ENCODE results near the gene SEMA4D. TPM values are rescaled to one million over a fixed set of nuclear protein-coding genes. Genes with fewer than 3 reads are reported as not detected.

SEMA4D gene
- polyA plus RNA-seq, 1 donor from 2014 or later = 34.0 TPM

GRCh38 chr9:89444925-89445765, 52.8 kb downstream of the SEMA4D start:
- no peaks in the 10 kb centered on the region for H4K20me1 ChIP-seq (ENCODE audit: insufficient read depth)
- peak overlapping the region; percentile 10 for H3K4me3 ChIP-seq (ENCODE audit: low read length)
- no peaks in the 10 kb centered on the region for H3F3A ChIP-seq (ENCODE audit: insufficient read depth, low read length, poor library complexity, severe bottlenecking)
- H3K9ac ChIP-seq (ENCODE audit: low read length) = peak overlapping the region; percentile 57
- no peaks in the 10 kb centered on the region for H3K9me2 ChIP-seq (ENCODE audit: insufficient read depth, low read length)
- no peaks in the 10 kb centered on the region for H3K9me3 ChIP-seq (ENCODE audit: low read length)
- H3K79me2 ChIP-seq (replicated peaks; ENCODE audit: insufficient read depth, low read length) = peaks cover 26% of the 10 kb centered on the region
- H3K27me3 ChIP-seq (ENCODE audit: insufficient read depth, low read depth, low read length) = no peaks in the 10 kb centered on the region
- H3K4me2 ChIP-seq (ENCODE audit: low read length) = no peak overlapping the region
- peak overlapping the region; percentile 84 for H3K27ac ChIP-seq (ENCODE audit: low read length)
- no peaks in the 10 kb centered on the region for H3K36me3 ChIP-seq (ENCODE audit: insufficient read depth, low read length)
- TF ChIP-seq POLR2AphosphoS5 (IDR thresholded peaks at IDR 0.05) = no peak
- TF ChIP-seq EP300 (conservative IDR thresholded peaks at IDR 0.05; ENCODE audit: poor library complexity, severe bottlenecking) = no peak
- no peak for TF ChIP-seq RAD21 (conservative IDR thresholded peaks at IDR 0.05)
- no peak for TF ChIP-seq EZH2 (IDR thresholded peaks at IDR 0.05; ENCODE audit: borderline replicate concordance, insufficient read depth, low read length, poor library complexity, severe bottlenecking)
- TF ChIP-seq MXI1 (conservative IDR thresholded peaks at IDR 0.05; ENCODE audit: poor library complexity, severe bottlenecking) = no peak
- TF ChIP-seq CTCF (IDR thresholded peaks at IDR 0.05; ENCODE audit: poor library complexity, severe bottlenecking) = no peak
- TF ChIP-seq TAF1 (IDR thresholded peaks at IDR 0.05; ENCODE audit: low read depth) = no peak
- TF ChIP-seq REST (IDR thresholded peaks at IDR 0.05; ENCODE audit: borderline replicate concordance) = no peak
- no peak for TF ChIP-seq SMC3 (conservative IDR thresholded peaks at IDR 0.05; ENCODE audit: poor library complexity)
- no peak overlapping the region for H2AFZ ChIP-seq (ENCODE audit: low read depth, low read length)

DNA sequence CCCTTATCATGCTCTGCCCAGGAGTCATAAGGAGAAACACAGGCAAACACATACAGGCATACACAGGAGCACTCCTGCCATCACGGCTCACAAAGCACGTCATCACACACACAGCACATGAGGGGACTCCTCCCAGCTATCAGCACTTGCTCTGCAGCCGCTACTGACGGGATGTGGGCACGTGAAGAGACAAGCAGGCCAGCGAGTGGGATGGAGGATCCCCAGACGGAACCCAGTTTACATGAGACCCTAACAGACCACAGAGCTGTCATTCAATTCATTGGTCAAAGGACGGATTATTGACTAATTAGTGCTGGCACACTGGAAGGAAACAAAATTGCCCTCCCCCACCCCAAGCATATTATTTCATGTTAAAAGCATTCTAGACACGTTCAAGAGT, 53.6 kb downstream of the SEMA4D start:
- TF ChIP-seq CTCF (IDR thresholded peaks at IDR 0.05; ENCODE audit: poor library complexity, severe bottlenecking) = no peak
- no peak for TF ChIP-seq TAF1 (IDR thresholded peaks at IDR 0.05; ENCODE audit: low read depth)
- peak; percentile 17 for TF ChIP-seq RAD21 (conservative IDR thresholded peaks at IDR 0.05)
- no peak for TF ChIP-seq REST (IDR thresholded peaks at IDR 0.05; ENCODE audit: borderline replicate concordance)
- peak; percentile 63 for TF ChIP-seq POLR2AphosphoS5 (IDR thresholded peaks at IDR 0.05)
- TF ChIP-seq EP300 (conservative IDR thresholded peaks at IDR 0.05; ENCODE audit: poor library complexity, severe bottlenecking) = peak; percentile 17
- TF ChIP-seq EZH2 (IDR thresholded peaks at IDR 0.05; ENCODE audit: borderline replicate concordance, insufficient read depth, low read length, poor library complexity, severe bottlenecking) = no peak
- TF ChIP-seq SMC3 (conservative IDR thresholded peaks at IDR 0.05; ENCODE audit: poor library complexity) = peak; percentile 22
- TF ChIP-seq MXI1 (conservative IDR thresholded peaks at IDR 0.05; ENCODE audit: poor library complexity, severe bottlenecking) = peak; percentile 40
- Histone ChIP-seq H3K4me2 (ENCODE audit: low read length) (no peak overlapping the region), H3K9me2 (ENCODE audit: insufficient read depth, low read length) (no peaks in the 10 kb centered on the region), H3K36me3 (ENCODE audit: insufficient read depth, low read length) (no peaks in the 10 kb centered on the region), H2AFZ (ENCODE audit: low read depth, low read length) (no peak overlapping the region), H3K27me3 (ENCODE audit: insufficient read depth, low read depth, low read length) (no peaks in the 10 kb centered on the region), H3K4me3 (ENCODE audit: low read length) (peak overlapping the region; percentile 39), H3F3A (ENCODE audit: insufficient read depth, low read length, poor library complexity, severe bottlenecking) (no peaks in the 10 kb centered on the region), H3K27ac (ENCODE audit: low read length) (peak overlapping the region; percentile 84), H3K79me2 (replicated peaks; ENCODE audit: insufficient read depth, low read length) (peaks cover 29% of the 10 kb centered on the region), H3K9me3 (ENCODE audit: low read length) (no peaks in the 10 kb centered on the region), H4K20me1 (ENCODE audit: insufficient read depth) (no peaks in the 10 kb centered on the region), H3K9ac (ENCODE audit: low read length) (peak overlapping the region; percentile 57)
